HepG2 (cell line): ENCODE data around the gene PPP1R1B. TPM values are rescaled to one million over a fixed set of nuclear protein-coding genes. Genes with fewer than 3 reads are reported as not detected.

Experiments
- ATAC-seq: fragments of 200-7000 bp; cut with Tn5 transposase; 3 replicates; pipeline ENCODE4 v1.9.1; 2020; ENCODE audit warnings: mild to moderate bottlenecking, moderate library complexity
- BruUV-seq: library from RNA; stranded (reverse); fragments of 400-500 nt; replicated peaks from 2 replicates; lab custom pipeline; 2021; lab: Mats Ljungman, UMichigan
- CTCF ChIA-PET: fragments of 300-600 bp; formaldehyde crosslinking; extraction: SDS; loops from one replicate; lab custom pipeline; 2021; ENCODE audit warnings: low total read pairs, inconsistent platforms, low intra/inter-chr PET ratio; lab: Yijun Ruan, JAX
- POLR2A ChIA-PET: fragments of 350-600 bp; sonication (Branson Sonifier 250); formaldehyde crosslinking; loops from one replicate; lab custom pipeline; 2020; ENCODE audit warnings: antibody characterized with exemption, inconsistent platforms; lab: Yijun Ruan, JAX
- DNase-seq: peaks from one replicate; pipeline ENCODE4 v3.0.0-alpha.2; 2015; ENCODE audit warnings: low spot score
- FAIRE-seq: peaks from 3 replicates; lab custom pipeline; 2011; peaks lifted over from hg19 to GRCh38; lab: Jason Lieb, UNC
- H2AFZ ChIP-seq: one replicate; pipeline ENCODE4 v1.6.1; 2011; ENCODE audit warnings: low read length, inconsistent platforms
- H3K27ac ChIP-seq: fragments of 300-600 bp; 3 replicates; pipeline ENCODE4 v1.8.0; 2011; ENCODE audit warnings: mixed run types, mild to moderate bottlenecking, mixed read lengths, low read length, inconsistent platforms; ENCODE audit not compliant: insufficient read depth; ENCODE audit errors: extremely low read length
- H3K27me3 ChIP-seq, 2 experiments: fragments of 200-600 bp in 1 of 2; 2 replicates in 1 of 2; 3 replicates in 1 of 2; pipeline versions ENCODE4 v1.6.0 to v1.8.0; 2011; ENCODE audit warnings: low read length in 2 of 2, mild to moderate bottlenecking in 2 of 2, moderate library complexity in 2 of 2, inconsistent platforms in 1 of 2; ENCODE audit not compliant: insufficient read depth in 2 of 2, control insufficient read depth in 1 of 2
- H3K36me3 ChIP-seq, 2 experiments: fragments of 200-600 bp in 1 of 2; replicated peaks in 1 of 2; 2 replicates in 1 of 2; 3 replicates in 1 of 2; pipeline versions ENCODE4 v1.5.1 to v1.8.0; 2011; ENCODE audit warnings: low read length in 2 of 2, inconsistent platforms in 1 of 2; ENCODE audit not compliant: insufficient read depth in 2 of 2, control insufficient read depth in 1 of 2
- H3K4me1 ChIP-seq: 2 replicates; pipeline ENCODE4 v1.5.1; 2012; ENCODE audit warnings: low read length, inconsistent platforms; ENCODE audit not compliant: insufficient read depth
- H3K4me2 ChIP-seq: 2 replicates; pipeline ENCODE4 v1.6.0; 2011; ENCODE audit warnings: low read depth, low read length, inconsistent platforms
- H3K4me3 ChIP-seq, 3 experiments: fragments of 200-600 bp in 1 of 3; sonication (generic), shearing (Covaris generic) in 1 of 3; replicated peaks in 1 of 3; 2 replicates each; pipeline ENCODE4 v1.5.1; 2011 to 2016; ENCODE audit warnings: low read length in 3 of 3, inconsistent platforms in 2 of 3, low read depth in 2 of 3, mild to moderate bottlenecking in 2 of 3, control low read depth in 1 of 3, mixed read lengths in 1 of 3; ENCODE audit not compliant: insufficient read depth in 1 of 3
- H3K79me2 ChIP-seq: one replicate; pipeline ENCODE4 v1.6.1; 2011; ENCODE audit warnings: low read length, inconsistent platforms; ENCODE audit not compliant: insufficient read depth
- H3K9ac ChIP-seq: 2 replicates; pipeline ENCODE4 v1.6.0; 2011; ENCODE audit warnings: mild to moderate bottlenecking, low read depth, low read length, inconsistent platforms; ENCODE audit not compliant: insufficient read depth
- H3K9me3 ChIP-seq: 2 replicates; pipeline ENCODE4 v1.5.1; 2012; ENCODE audit warnings: mild to moderate bottlenecking, low read length
- H4K20me1 ChIP-seq: 2 replicates; pipeline ENCODE4 v1.6.0; 2011; ENCODE audit warnings: inconsistent platforms, mild to moderate bottlenecking, low read length, moderate library complexity; ENCODE audit not compliant: insufficient read depth
- AGO1 ChIP-seq: fragments of 200-400 bp; formaldehyde crosslinking; IDR thresholded peaks from 2 replicates; pipeline ENCODE4 v1.6.1; 2017; ENCODE audit warnings: mild to moderate bottlenecking, low read depth, low read length, moderate library complexity; ENCODE audit not compliant: poor library complexity, severe bottlenecking
- NFIC ChIP-seq: IDR thresholded peaks from 2 replicates; pipeline ENCODE4 v1.6.1; 2012; ENCODE audit warnings: mild to moderate bottlenecking, low read length, inconsistent platforms
- THAP7 ChIP-seq: sonication (generic); formaldehyde crosslinking; IDR thresholded peaks from 2 replicates; pipeline ENCODE4 v1.8.1; 2023; ENCODE audit warnings: mild to moderate bottlenecking, missing genetic modification reagents
- ZBTB38 ChIP-seq: sonication (generic); formaldehyde crosslinking; IDR thresholded peaks from 2 replicates; pipeline ENCODE4 v1.5.1; 2020; ENCODE audit warnings: mild to moderate bottlenecking, missing genetic modification reagents
- WGBS: methylation state at CpG from one replicate; pipeline ENCODE4 v1.1.6; 2017; ENCODE audit warnings: low lambda C conversion rate; 5-methylcytosine and 5-hydroxymethylcytosine counted together
- in situ Hi-C: cut with HindIII; loops from 2 replicates; pipeline ENCODE4 v1.10.0; 2017; ENCODE audit warnings: low pct_unique_long_range_greater_than_20kb; ENCODE audit not compliant: extremely low pct_ligation_motif_present
- intact Hi-C: fragments of 100-400 bp; cut with micrococcal nuclease; formaldehyde crosslinking; loops from one replicate; pipeline ENCODE4 v1.10.0; 2022; ENCODE audit not compliant: unreplicated experiment
- polyA plus RNA-seq, 8 experiments: library from polyadenylated mRNA; depleted of rRNA in 3 of 8; stranded (reverse) in 7 of 8; unstranded in 1 of 8; fragments of >200 nt; fragmentation: Illumina TruSeq in 4 of 8; extraction: Trizol in 4 of 8; gene quantifications; 2 replicates each; pipeline versions ENCODE4 v1.2.1 to v1.2.3, GENCODE V29; 2011 to 2016; ENCODE audit warnings: low read depth in 4 of 8, missing spikeins in 1 of 8, mixed read lengths in 1 of 8; ENCODE audit not compliant: insufficient read depth in 1 of 8
- total RNA-seq, 5 experiments: library from RNA; depleted of rRNA; stranded (reverse); fragments of >200 nt; fragmentation: Illumina TruSeq; extraction: Trizol; gene quantifications; 2 replicates each; pipeline ENCODE4 v1.2.3, GENCODE V29; 2016; ENCODE audit warnings: low read depth in 1 of 5

Gene PPP1R1B
- total and polyA plus RNA-seq, 2 of the 13 experiments (the other 11 are each of a cell fraction or from before 2014, with no cell fraction given) = 0.08 TPM; not detected in 1

GRCh38 chr17:39669897-39670735 lies 43.4 kb downstream of the PPP1R1B start:
- Histone ChIP-seq H3K4me1 (peaks cover 77% of the 10 kb centered on the region), H3K27me3 (peaks cover 11 to 51% of the 10 kb centered on the region in 2 experiments), H3K4me3 (no peak overlapping the region), H3K9ac (no peak overlapping the region), H3K4me2 (no peak overlapping the region), H3K9me3 (no peaks in the 10 kb centered on the region), H3K36me3 (no peaks in the 10 kb centered on the region), H4K20me1 (no peaks in the 10 kb centered on the region), H2AFZ (no peak overlapping the region), H3K79me2 (no peaks in the 10 kb centered on the region), H3K27ac (no peak overlapping the region)
- CTCF ChIA-PET = interaction anchor here (8.5 kb wide), 1 partner anchor 48 kb away, joined by 136 read pairs; no protein-coding TSS in a partner anchor
- in situ Hi-C loops = loop anchor here (5.0 kb wide), 2 partner anchors 48 to 82 kb away; no protein-coding TSS in a partner anchor
- ATAC-seq (no peak), FAIRE-seq (no peak), DNase-seq (no peak)
- 77% methylated on average over 16 of the region's 23 CpGs for WGBS
- intact Hi-C loops = loop anchor here (2.0 to 5.0 kb wide), 2 partner anchors 47 to 82 kb away; no protein-coding TSS in a partner anchor
- TF ChIP-seq THAP7 = 0 out of 2 replicates have a peak, but pooled peaks have one; percentile 38
- TF ChIP-seq NFIC = no peak
- TF ChIP-seq AGO1 = peak; percentile 54
- 0 out of 2 replicates have a peak, but pooled peaks have one; percentile 0 for TF ChIP-seq ZBTB38 (CRISPR knock-in tag)
- no TSS peak for BruUV-seq
- POLR2A ChIA-PET = interaction anchor here (0.5 to 9.4 kb wide), 6 partner anchors 16 to 535 kb away, joined by 3 to 96 read pairs (median 12); partner anchors contain the start of genes ERBB2, MIEN1 and PGAP3
